Measurements from ENCODE around the gene CYP26B1.

The CYP26B1 gene

DNA sequence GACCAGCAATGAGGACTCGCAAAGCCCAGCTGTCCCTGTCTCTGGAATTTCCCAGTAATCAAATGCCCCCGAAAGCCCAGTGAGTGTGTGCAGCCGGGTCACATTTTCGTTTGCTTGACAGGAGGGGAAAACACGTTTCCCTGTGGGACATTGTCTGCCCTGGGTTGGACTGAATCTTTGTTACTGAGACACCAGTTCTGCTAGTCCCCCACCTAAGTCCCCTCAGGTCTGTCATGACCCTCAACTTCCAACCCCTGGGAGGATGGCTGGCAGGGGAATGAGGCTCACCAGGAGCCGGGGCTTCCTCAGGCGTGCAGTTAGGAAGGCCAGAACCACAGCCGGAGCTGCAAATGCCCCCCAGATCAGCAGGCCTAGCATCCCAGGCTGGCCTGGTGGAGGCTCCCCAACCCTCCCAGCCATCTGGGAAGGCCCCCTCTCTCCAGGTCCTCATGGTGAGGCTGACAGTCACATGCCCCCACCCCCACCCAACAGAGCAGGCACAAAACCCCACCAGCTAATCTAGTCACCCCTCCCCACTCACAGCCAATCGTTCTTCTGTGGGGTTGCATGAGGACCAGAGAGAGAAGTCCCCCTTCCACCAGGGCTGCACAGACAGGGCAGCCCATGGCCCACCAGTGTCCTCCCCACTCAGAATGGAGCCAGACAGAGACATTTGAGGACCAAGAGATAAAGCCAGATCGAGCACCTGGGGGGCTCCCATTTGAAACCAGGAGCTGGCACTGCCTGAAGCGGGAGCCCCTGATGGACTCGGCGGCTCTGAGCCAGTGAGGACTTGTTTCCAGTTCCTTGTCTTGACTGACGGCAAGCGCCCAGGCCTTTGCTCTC is 33.6 kb downstream of the CYP26B1 start:
- in situ Hi-C loops (cut with HindIII; ENCODE audit: low sequenced_read_pairs): no loop called here

DNA sequence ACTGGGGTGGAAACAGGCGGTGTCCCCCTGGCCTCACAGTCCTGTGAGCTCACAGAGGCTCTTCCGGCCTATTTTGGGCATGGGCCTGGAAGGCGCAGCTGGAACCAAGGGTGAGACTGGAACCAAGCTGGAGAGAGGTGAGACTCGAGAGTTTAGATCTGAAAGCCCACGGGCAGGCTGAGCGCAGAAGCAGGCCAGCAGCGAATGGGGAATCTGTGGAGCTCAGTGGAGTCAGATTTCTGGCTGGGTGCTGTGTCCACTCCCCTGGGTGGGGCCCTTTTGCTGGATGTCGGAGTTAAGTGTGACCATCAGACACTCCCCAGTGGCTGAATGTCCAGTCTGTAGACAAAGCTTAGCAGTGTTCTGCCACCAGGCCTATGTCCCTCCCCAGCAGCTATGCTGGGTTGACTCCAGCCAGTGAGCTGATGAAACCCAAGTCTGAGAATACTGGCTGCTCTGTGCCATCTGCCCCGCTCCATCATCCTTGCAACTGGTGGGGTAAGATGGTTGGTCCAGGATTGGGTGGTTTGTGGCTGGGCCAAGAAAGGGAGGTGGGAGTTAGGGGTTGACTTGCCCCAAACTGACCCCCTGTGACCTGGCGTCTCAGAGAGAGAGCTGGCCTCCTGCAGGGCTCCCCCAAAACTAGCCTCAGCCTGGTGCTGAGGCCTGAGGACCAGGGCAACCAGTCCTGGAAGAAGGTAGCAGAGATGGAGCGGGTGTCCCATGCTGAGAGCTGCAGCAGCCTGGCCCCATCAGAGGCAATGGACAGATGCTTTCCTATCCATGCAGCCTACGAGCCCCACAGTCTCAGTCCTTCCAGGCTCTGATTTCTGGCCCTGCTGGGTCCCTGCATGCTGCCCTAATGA is 34.4 kb downstream of the CYP26B1 start:
- in situ Hi-C loops (cut with HindIII; ENCODE audit: low sequenced_read_pairs): no loop called here

GRCh38 chr2:72112401-72112800 is 35.3 kb downstream of the CYP26B1 start:
- in situ Hi-C loops (cut with HindIII; ENCODE audit: low sequenced_read_pairs): no loop called here

- in situ Hi-C loops (cut with HindIII; ENCODE audit: low sequenced_read_pairs): no loop called here
Observed at GRCh38 chr2:72111061-72111460, 36.6 kb downstream of the CYP26B1 start.

DNA sequence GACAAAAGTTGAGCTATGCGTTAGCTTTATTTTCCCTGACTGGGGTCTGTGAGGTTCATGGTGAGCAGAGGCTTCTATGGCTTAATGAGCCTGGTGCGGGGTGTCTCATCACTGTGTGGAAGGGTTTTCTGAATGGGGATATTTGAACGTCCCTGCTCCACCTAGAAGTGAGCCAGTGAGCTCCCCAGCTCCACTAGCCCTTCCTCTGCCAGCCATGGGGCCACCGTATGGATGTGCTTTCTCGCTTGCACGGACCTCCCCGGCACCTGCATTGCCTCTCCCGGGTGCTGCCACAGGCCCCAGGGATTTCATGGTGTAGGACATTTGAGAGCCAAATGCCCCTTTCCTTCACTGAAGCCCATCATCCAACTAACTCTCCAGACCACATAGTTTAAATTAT is 37.8 kb downstream of the CYP26B1 start:
- in situ Hi-C loops (cut with HindIII; ENCODE audit: low sequenced_read_pairs): no loop called here

- in situ Hi-C loops (cut with HindIII; ENCODE audit: low sequenced_read_pairs): no loop called here
Observed at GRCh38 chr2:72109291-72109690, 38.4 kb downstream of the CYP26B1 start.

- in situ Hi-C loops (cut with HindIII; ENCODE audit: low sequenced_read_pairs): no loop called here
Observed at GRCh38 chr2:72108121-72108520, 39.5 kb downstream of the CYP26B1 start.

GRCh38 chr2:72106978-72107377 is 40.7 kb downstream of the CYP26B1 start:
- in situ Hi-C loops (cut with HindIII; ENCODE audit: low sequenced_read_pairs): no loop called here

DNA sequence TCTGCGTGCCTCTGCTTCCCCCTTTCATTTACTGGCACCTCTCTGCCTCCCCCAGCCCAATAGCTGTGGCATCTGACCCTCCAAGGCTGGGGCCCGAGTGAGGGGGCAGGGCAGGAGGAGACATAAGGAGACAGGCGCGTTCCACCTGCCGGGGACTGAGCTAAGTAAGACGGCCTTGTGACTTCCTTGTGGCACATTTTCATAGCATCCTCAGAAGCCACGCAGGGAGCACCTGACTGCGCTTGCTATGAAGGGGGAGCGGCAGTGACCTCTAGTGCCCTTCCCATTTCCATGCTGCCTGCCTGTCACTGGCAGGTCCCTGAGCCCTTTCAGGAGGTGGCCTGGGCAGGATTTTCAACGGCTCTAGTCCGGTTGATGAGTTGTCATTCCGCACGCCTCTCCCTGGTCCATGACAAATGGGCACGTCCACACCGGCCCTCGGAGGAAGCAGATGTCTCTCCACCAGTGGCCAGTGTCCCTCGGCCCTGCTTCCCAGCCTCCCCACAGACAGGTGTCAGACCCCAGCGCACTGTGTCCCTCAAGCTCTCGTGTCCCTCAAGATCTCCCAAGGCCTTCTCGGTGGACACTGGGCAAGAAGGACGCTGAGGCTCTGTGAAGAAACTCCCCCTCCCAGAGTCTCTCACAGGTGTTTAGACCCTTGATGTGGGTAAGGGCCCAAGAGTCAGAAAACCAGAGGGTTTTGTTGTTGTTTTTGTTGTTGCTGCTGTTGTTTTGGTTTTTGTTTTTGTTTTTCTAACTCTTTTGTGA is 42.7 kb downstream of the CYP26B1 start:
- in situ Hi-C loops (cut with HindIII; ENCODE audit: low sequenced_read_pairs): no loop called here

- in situ Hi-C loops (cut with HindIII; ENCODE audit: low sequenced_read_pairs): no loop called here
Observed at GRCh38 chr2:72103690-72104089, 44.0 kb downstream of the CYP26B1 start.

GRCh38 chr2:72103161-72103560 is 44.5 kb downstream of the CYP26B1 start:
- in situ Hi-C loops (cut with HindIII; ENCODE audit: low sequenced_read_pairs): no loop called here

DNA sequence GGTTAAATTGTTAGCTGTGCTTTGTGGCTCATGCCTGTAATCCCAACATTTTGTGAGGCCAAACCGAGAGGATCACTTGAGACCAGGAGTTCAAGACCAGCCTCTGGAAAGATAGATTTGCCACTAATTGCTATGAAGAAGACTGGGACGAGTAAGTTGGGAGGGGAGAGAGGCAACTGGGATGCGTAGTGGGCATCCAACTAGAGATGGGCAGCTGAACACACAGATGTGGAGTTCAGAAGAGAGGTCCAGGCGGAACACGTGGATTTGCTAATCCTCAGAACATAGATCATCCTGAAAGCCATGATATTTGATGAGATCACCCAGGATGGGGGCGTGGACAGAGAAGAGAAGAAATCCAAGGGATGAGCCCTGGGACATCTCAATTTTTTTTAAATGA is 48.7 kb downstream of the CYP26B1 start:
- in situ Hi-C loops (cut with HindIII; ENCODE audit: low sequenced_read_pairs): no loop called here

GRCh38 chr2:72097276-72097675 is 50.4 kb downstream of the CYP26B1 start:
- in situ Hi-C loops (cut with HindIII; ENCODE audit: low sequenced_read_pairs): no loop called here

- in situ Hi-C loops (cut with HindIII; ENCODE audit: low sequenced_read_pairs): no loop called here
Observed at GRCh38 chr2:72096181-72096580, 51.5 kb downstream of the CYP26B1 start.

DNA sequence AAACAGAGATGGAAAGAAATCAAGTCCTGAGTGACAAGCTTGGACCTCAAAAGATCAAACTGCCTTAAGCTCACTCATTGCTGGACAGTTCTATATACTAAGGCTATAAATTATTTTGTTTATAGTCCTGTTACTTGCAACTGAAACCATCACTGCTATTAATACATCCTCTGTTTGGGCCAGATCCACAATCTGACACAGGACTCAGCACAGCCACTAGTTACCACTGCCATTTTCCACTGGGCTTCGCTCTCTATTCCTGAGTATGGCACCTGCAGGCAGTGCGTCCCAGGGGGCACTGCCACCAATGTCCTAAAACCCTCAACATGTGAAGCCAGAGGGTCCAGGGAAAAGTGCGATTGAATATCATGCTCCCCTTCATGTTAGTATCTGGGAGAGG is 52.3 kb downstream of the CYP26B1 start:
- in situ Hi-C loops (cut with HindIII; ENCODE audit: low sequenced_read_pairs): no loop called here

DNA sequence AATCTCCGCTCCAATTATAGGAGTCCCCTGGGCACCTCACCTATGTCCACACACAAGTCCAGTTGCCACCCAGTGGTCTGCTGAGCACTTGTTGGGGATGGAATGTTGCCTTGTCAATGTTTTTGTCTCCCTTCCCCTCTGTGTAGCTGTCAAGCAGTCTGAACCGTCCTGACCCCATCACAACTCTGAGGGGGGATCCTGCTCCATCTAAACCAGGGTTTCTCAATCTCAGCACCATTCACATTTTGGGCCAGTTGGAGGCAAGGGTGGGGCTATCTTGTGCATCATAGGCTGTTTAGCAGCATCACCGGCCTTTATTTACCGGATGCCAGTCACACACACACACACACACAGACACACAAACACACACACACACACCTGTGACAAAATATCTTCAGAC is 53.0 kb downstream of the CYP26B1 start:
- in situ Hi-C loops (cut with HindIII; ENCODE audit: low sequenced_read_pairs): no loop called here

DNA sequence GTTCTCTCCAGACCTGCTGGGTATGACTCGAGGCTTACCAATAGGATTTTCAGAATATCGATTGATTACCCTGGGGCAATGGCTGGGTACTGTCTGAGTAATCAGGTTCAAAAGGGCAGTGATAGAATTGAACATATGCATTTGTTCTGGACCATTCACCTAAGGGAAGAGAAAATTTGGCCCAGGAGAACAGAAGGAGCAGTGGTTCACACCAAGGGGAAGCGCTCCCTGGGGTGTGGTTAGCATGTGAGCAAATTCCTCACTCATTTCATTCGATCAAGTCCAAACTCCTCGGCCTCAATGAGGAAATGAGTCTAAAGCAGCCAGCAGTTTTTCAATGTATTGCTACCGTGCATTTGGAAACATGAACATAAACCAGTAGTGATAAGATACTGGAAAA is 55.6 kb downstream of the CYP26B1 start:
- in situ Hi-C loops (cut with HindIII; ENCODE audit: low sequenced_read_pairs): no loop called here

DNA sequence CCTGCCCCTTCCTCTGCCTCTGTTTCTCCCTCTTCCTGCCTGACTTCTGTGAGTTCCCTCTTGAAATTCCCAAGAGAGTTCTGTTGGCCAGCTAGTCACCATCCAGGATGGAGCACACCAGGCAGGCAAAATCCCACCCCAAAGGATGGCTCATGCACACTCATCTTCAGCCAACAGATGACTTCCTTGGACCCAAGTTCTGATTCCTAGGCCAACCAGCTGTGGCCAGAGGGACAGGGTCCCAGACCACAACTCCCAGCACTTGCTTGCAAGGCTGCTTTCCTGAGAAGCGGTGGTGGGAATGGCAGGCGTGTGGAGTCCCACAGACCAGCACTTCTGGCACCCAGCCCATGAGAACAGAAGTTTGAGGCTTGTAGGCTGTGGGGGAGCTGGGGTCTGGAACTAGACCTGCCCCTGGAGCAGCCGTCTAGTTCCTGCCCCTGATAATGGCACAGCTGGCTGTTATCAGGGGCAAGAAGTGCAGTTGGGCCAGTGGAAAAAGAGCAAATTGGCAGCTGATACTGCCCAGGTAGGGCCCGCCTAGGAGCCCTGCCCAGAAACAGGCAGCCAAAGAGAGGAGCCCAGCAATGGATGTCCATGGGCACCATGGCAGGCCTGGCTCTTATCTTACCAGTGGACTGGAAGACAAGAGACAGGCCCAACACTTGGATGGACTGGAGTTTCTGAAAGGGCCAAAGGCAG is 56.7 kb downstream of the CYP26B1 start:
- in situ Hi-C loops (cut with HindIII; ENCODE audit: low sequenced_read_pairs): no loop called here

DNA sequence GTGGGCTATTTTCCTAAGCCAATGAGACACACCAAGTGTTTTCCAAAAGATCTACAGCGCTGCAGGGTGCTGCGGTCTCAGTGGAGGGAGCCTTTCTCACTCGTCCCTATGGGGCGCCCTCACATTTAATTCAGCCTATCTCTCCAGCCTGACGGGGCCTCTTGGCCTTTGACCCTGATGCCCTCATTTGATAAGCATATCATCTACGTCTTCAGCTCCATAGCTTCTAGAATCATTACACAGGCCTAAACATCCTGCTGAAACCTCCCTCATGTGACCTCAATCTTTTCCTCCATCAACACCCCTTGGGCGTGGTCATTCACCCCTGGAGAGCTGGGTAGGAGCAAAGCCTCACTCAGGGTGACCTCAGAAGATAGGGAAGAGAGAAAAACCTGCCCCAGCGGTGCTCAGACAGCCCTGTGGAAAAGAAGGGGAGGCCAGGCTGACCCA is 57.4 kb downstream of the CYP26B1 start:
- in situ Hi-C loops (cut with HindIII; ENCODE audit: low sequenced_read_pairs): no loop called here

DNA sequence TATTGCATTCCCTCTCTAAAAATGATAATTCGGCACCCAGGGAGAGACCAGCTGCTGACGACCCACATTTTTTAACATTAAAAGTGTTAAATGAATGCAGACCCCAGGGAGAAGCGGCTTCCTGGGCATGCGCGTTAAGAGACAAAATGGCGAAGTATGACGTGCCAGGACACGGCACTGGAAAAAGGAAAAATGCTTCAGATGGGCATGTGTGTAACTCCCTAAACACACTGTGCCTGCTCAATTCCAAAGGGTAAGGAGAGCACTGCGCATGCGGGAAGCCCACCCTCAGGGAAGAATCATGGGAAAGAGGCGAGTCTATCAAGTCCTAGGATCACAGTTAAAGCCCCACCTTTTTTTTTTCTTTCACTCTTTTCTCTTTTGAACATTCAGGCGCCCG is 58.1 kb downstream of the CYP26B1 start:
- in situ Hi-C loops (cut with HindIII; ENCODE audit: low sequenced_read_pairs): no loop called here

DNA sequence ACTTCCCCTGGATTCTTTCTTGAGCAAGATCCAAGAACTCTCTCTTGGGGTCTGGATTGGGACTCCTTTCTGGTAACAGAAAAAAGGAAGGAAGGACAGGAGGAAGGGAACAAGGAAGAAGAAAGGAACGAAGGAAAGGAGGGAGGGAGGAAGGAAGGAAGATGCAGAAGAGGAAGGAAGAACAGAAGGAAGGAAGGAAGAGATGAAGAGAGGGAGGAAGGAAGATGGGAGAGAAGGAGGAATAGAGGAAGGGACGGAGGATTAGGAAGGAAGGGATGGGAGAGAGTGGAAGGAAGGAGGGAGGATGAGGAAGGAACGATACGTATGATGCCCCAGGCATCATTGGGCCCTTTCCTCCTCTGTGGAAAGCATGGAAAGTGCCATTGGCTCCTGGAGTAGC is 58.6 kb downstream of the CYP26B1 start:
- in situ Hi-C loops (cut with HindIII; ENCODE audit: low sequenced_read_pairs): no loop called here

All from DLD1 (cell line).